GM23248 (cell line): Measurements from ENCODE around the gene AFDN.

Experiments
- EZH2 ChIP-seq: fragments of 200-600 bp; sonication (generic); IDR thresholded peaks from 2 replicates; pipeline ENCODE4 v1.6.1; 2018; ENCODE audit warnings: antibody characterized with exemption, mild to moderate bottlenecking; ENCODE audit not compliant: insufficient read depth, poor library complexity, severe bottlenecking
- EZH2phosphoT487 ChIP-seq: fragments of 200-600 bp; sonication (generic); IDR thresholded peaks from 2 replicates; pipeline ENCODE4 v1.6.1; 2018; ENCODE audit warnings: antibody characterized with exemption, moderate library complexity, mild to moderate bottlenecking, low read depth; ENCODE audit not compliant: insufficient read depth

- no peak for TF ChIP-seq EZH2
- no peak for TF ChIP-seq EZH2phosphoT487
These were observed 39.6 kb upstream of the AFDN start for GRCh38 chr6:167786853-167787675.
